SK-N-SH treated with all-trans-retinoic acid at 6 μM for 48 hours (cell line): Measurements from ENCODE around the gene MID1.

Experiments used
- ATAC-seq: fragments of 200-7000 bp; cut with Tn5 transposase; 3 replicates; pipeline ENCODE4 v1.9.1; 2020; ENCODE audit warnings: mild to moderate bottlenecking, moderate library complexity
- ARNTL ChIP-seq: fragments of 450-650 bp; formaldehyde crosslinking; IDR thresholded peaks from 2 replicates; pipeline ENCODE4 v1.5.0; 2020; ENCODE audit warnings: low read depth, mild to moderate bottlenecking, moderate library complexity, borderline replicate concordance
- BACH2 ChIP-seq: fragments of 250-450 bp; sonication (Bioruptor Pico); IDR thresholded peaks from 2 replicates; pipeline ENCODE4 v1.9.0; 2021; ENCODE audit warnings: mild to moderate bottlenecking, borderline replicate concordance
- CREB5 ChIP-seq: fragments of 250-450 bp; sonication (Bioruptor Pico); IDR thresholded peaks from 2 replicates; pipeline ENCODE4 v1.5.1; 2020; ENCODE audit warnings: low read depth, mild to moderate bottlenecking, moderate library complexity
- CSDC2 ChIP-seq: fragments of 250-450 bp; sonication (Bioruptor Pico); IDR thresholded peaks from 2 replicates; pipeline ENCODE4 v1.5.0; 2020; ENCODE audit warnings: mild to moderate bottlenecking, moderate library complexity
- CSRNP3 ChIP-seq: fragments of 250-450 bp; sonication (Bioruptor Pico); IDR thresholded peaks from 2 replicates; pipeline ENCODE4 v1.5.1; 2021; ENCODE audit warnings: mild to moderate bottlenecking, moderate library complexity
- ESRRG ChIP-seq: fragments of 250-450 bp; sonication (Bioruptor Pico); IDR thresholded peaks from 2 replicates; pipeline ENCODE4 v1.6.1; 2021; ENCODE audit warnings: mild to moderate bottlenecking
- GLIS3 ChIP-seq: fragments of 250-450 bp; sonication (Bioruptor Pico); IDR thresholded peaks from 2 replicates; pipeline ENCODE4 v1.5.0; 2020; ENCODE audit warnings: mild to moderate bottlenecking, moderate library complexity
- ISL1 ChIP-seq: fragments of 250-450 bp; sonication (Bioruptor Pico); IDR thresholded peaks from 2 replicates; pipeline ENCODE4 v2.1.2; 2022; ENCODE audit warnings: mild to moderate bottlenecking, moderate library complexity
- PATZ1 ChIP-seq: fragments of 250-450 bp; sonication (Bioruptor Pico); IDR thresholded peaks from 2 replicates; pipeline ENCODE4 v1.8.0; 2020; ENCODE audit warnings: mild to moderate bottlenecking, moderate library complexity, borderline replicate concordance
- PPARA ChIP-seq: fragments of 250-450 bp; sonication (Bioruptor Pico); IDR thresholded peaks from 2 replicates; pipeline ENCODE4 v1.5.0; 2020; ENCODE audit warnings: mild to moderate bottlenecking, borderline replicate concordance
- RARB ChIP-seq: fragments of 250-450 bp; sonication (Bioruptor Pico); IDR thresholded peaks from 2 replicates; pipeline ENCODE4 v1.8.0; 2021; ENCODE audit warnings: mild to moderate bottlenecking, moderate library complexity
- SNAI2 ChIP-seq: fragments of 250-450 bp; sonication (Bioruptor Pico); IDR thresholded peaks from 2 replicates; pipeline ENCODE4 v1.5.0; 2020; ENCODE audit warnings: mild to moderate bottlenecking, moderate library complexity
- TCF4 ChIP-seq: fragments of 250-450 bp; sonication (Bioruptor Pico); IDR thresholded peaks from 2 replicates; pipeline ENCODE4 v1.8.0; 2021; ENCODE audit warnings: mild to moderate bottlenecking, moderate library complexity, borderline replicate concordance
- TOX ChIP-seq: fragments of 250-450 bp; sonication (Bioruptor Pico); IDR thresholded peaks from 2 replicates; pipeline ENCODE4 v1.8.0; 2021; ENCODE audit warnings: mild to moderate bottlenecking, moderate library complexity, borderline replicate concordance
- TSHZ2 ChIP-seq: fragments of 250-450 bp; sonication (Bioruptor Pico); IDR thresholded peaks from 2 replicates; pipeline ENCODE4 v1.5.0; 2020; ENCODE audit warnings: mild to moderate bottlenecking, moderate library complexity
- ZC3H10 ChIP-seq: fragments of 250-450 bp; sonication (Bioruptor Pico); IDR thresholded peaks from 2 replicates; pipeline ENCODE4 v1.5.1; 2021; ENCODE audit warnings: mild to moderate bottlenecking, moderate library complexity
- ZFP3 ChIP-seq: fragments of 250-450 bp; sonication (Bioruptor Pico); IDR thresholded peaks from 2 replicates; pipeline ENCODE4 v1.5.0; 2020; ENCODE audit warnings: mild to moderate bottlenecking, moderate library complexity
- ZFP30 ChIP-seq: fragments of 450-650 bp; formaldehyde crosslinking; IDR thresholded peaks from 2 replicates; pipeline ENCODE4 v1.5.0; 2022; ENCODE audit warnings: mild to moderate bottlenecking, moderate library complexity
- ZNF565 ChIP-seq: fragments of 450-650 bp; formaldehyde crosslinking; conservative IDR thresholded peaks from 2 replicates; pipeline ENCODE4 v1.5.0; 2020; ENCODE audit warnings: low read depth, mild to moderate bottlenecking, moderate library complexity
- ZNF70 ChIP-seq: fragments of 450-650 bp; formaldehyde crosslinking; IDR thresholded peaks from 2 replicates; pipeline ENCODE4 v1.5.0; 2020; ENCODE audit warnings: mild to moderate bottlenecking, moderate library complexity
- ZNF8 ChIP-seq: fragments of 450-650 bp; formaldehyde crosslinking; IDR thresholded peaks from 2 replicates; pipeline ENCODE4 v1.5.0; 2020; ENCODE audit warnings: mild to moderate bottlenecking, moderate library complexity

MID1 gene

GRCh38 chrX:10630320-10630719 is 9.9 kb upstream of the MID1 start:
- TF ChIP-seq CSDC2 (no peak), ZNF8 (no peak), ZFP30 (CRISPR knock-in tag) (no peak), ZC3H10 (CRISPR knock-in tag) (no peak), ARNTL (CRISPR knock-in tag) (no peak), ESRRG (CRISPR knock-in tag) (no peak), SNAI2 (CRISPR knock-in tag) (no peak), TSHZ2 (CRISPR knock-in tag) (no peak), BACH2 (CRISPR knock-in tag) (no peak), PPARA (CRISPR knock-in tag) (no peak), TCF4 (no peak), ZNF70 (CRISPR knock-in tag) (no peak), ISL1 (CRISPR knock-in tag) (no peak), PATZ1 (CRISPR knock-in tag) (no peak), GLIS3 (CRISPR knock-in tag) (no peak)
- ATAC-seq, result no peak

GRCh38 chrX:10629905-10630304 is 9.5 kb upstream of the MID1 start:
- no peak for ATAC-seq
- no peak for TF ChIP-seq ISL1 (CRISPR knock-in tag)
- no peak for TF ChIP-seq ZC3H10 (CRISPR knock-in tag)
- TF ChIP-seq ESRRG (CRISPR knock-in tag), result no peak
- TF ChIP-seq ZFP30 (CRISPR knock-in tag), result no peak
- no peak for TF ChIP-seq CSRNP3 (CRISPR knock-in tag)
- no peak for TF ChIP-seq PATZ1 (CRISPR knock-in tag)
- TF ChIP-seq ZFP3 (CRISPR knock-in tag), result no peak
- TF ChIP-seq ZNF70 (CRISPR knock-in tag), result no peak
- no peak for TF ChIP-seq TSHZ2 (CRISPR knock-in tag)
- no peak for TF ChIP-seq ZNF8
- TF ChIP-seq CSDC2, result no peak
- TF ChIP-seq TOX (CRISPR knock-in tag), result no peak
- no peak for TF ChIP-seq RARB (CRISPR knock-in tag)
- no peak for TF ChIP-seq BACH2 (CRISPR knock-in tag)
- no peak for TF ChIP-seq CREB5
- TF ChIP-seq GLIS3 (CRISPR knock-in tag), result no peak
- TF ChIP-seq ZNF565 (CRISPR knock-in tag), result no peak
